Mesothelial cell of epicardium (in vitro differentiated cells): ENCODE results near the gene SBF2. TPM values are rescaled to one million over a fixed set of nuclear protein-coding genes. Genes with fewer than 3 reads are reported as not detected.

Experiments used
- DNase-seq, 2 experiments: peaks; one replicate each; pipeline ENCODE4 v3.0.0; 2021; ENCODE audit warnings: low spot score in 2 of 2; ENCODE audit not compliant: unreplicated experiment in 2 of 2
- H3K27ac Mint-ChIP-seq: 2 replicates; pipeline ENCODE4 v1.8.0; 2021; ENCODE audit warnings: mixed read lengths
- H3K27me3 Mint-ChIP-seq: 2 replicates; pipeline ENCODE4 v1.8.0; 2021; ENCODE audit warnings: low read depth, mixed read lengths
- H3K36me3 Mint-ChIP-seq: 2 replicates; pipeline ENCODE4 v1.8.0; 2021; ENCODE audit warnings: mixed read lengths
- H3K4me1 Mint-ChIP-seq: 2 replicates; pipeline ENCODE4 v1.8.0; 2021; ENCODE audit warnings: mixed read lengths
- H3K4me3 Mint-ChIP-seq: 2 replicates; pipeline ENCODE4 v1.8.0; 2021; ENCODE audit warnings: mild to moderate bottlenecking, moderate library complexity, mixed read lengths
- H3K9me3 Mint-ChIP-seq: 2 replicates; pipeline ENCODE4 v1.8.0; 2021; ENCODE audit warnings: mixed read lengths
- total RNA-seq: library from RNA; stranded (reverse); gene quantifications from 3 replicates; pipeline ENCODE4 v1.2.1, GENCODE V29; 2021
- TF ChIP-seq, protein P1 (sequence below): fragments of 200-600 bp; sonication (generic); IDR thresholded peaks from one replicate; pipeline ENCODE4 v1.5.0; 2021; ENCODE audit warnings: antibody characterized with exemption; ENCODE audit not compliant: unreplicated experiment

SBF2 gene
- total RNA-seq, 1 donor from 2014 or later = 58.4 TPM

DNA sequence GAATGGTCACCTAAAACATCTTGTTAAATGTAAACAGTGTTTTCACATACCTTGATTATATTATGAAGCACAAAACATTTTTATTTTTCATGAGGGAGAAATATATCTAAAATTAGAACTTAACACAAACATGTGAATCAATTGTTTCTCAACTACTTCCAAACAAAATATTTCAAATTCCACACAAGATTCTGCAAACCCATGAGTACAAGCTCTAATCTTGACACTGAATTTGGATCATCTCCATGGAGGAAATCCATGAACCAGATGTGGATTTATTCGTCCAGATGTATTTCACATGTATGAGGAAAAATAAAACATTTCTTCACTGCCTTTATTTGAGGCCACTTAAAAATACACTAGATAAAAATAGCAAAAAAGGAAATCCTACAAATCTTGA lies 184.2 kb downstream of the SBF2 start:
- H3K9me3 Mint-ChIP-seq = no peaks in the 10 kb centered on the region
- DNase-seq = no peak
- H3K4me1 Mint-ChIP-seq = peaks cover 17% of the 10 kb centered on the region
- no peak overlapping the region for H3K4me3 Mint-ChIP-seq
- H3K27ac Mint-ChIP-seq = peak overlapping the region; percentile 90
- H3K36me3 Mint-ChIP-seq = peaks cover 4% of the 10 kb centered on the region
- TF ChIP-seq, protein P1, sequence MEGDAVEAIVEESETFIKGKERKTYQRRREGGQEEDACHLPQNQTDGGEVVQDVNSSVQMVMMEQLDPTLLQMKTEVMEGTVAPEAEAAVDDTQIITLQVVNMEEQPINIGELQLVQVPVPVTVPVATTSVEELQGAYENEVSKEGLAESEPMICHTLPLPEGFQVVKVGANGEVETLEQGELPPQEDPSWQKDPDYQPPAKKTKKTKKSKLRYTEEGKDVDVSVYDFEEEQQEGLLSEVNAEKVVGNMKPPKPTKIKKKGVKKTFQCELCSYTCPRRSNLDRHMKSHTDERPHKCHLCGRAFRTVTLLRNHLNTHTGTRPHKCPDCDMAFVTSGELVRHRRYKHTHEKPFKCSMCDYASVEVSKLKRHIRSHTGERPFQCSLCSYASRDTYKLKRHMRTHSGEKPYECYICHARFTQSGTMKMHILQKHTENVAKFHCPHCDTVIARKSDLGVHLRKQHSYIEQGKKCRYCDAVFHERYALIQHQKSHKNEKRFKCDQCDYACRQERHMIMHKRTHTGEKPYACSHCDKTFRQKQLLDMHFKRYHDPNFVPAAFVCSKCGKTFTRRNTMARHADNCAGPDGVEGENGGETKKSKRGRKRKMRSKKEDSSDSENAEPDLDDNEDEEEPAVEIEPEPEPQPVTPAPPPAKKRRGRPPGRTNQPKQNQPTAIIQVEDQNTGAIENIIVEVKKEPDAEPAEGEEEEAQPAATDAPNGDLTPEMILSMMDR = no peak
- no peaks in the 10 kb centered on the region for H3K27me3 Mint-ChIP-seq

DNA sequence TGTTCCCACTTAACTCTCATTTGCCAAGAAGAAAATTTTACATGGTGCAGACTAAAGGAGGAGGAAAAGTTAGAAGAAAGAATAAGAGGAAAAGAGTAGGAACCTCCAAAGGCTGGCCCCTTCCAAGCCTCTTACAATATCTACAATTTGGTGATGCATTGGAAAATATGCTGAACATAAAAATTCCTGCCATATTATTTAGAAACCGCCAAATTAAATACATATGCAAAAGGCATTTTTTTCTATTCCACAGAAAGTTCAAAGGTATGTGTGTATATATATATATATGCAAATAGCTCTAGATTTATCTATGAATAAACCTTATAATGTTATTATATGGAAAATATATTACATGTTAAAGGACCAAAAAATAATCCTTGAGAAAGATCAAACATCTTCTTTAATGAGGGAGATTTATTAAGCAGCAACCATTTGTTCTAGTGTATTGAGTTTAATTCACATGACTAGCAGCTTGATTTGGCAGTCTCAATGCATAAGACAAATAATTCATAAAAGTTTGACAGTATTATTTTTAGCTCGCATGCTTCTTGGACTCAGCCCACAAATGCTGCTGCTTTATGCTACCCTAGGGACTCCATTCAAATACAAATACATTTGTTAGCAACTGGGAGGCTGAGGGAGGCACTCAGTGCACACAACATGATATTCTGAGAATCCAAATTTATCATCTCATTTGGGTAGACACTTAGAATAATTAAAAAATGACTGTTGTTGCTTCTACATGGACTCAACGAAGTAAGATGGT lies 184.9 kb downstream of the SBF2 start:
- Mint-ChIP-seq H3K9me3 (no peaks in the 10 kb centered on the region), H3K4me3 (no peak overlapping the region), H3K4me1 (peaks cover 17% of the 10 kb centered on the region), H3K36me3 (peaks cover 4% of the 10 kb centered on the region), H3K27ac (peak overlapping the region; percentile 90), H3K27me3 (no peaks in the 10 kb centered on the region)
- DNase-seq = no peak
- TF ChIP-seq, protein P1 = no peak

DNA sequence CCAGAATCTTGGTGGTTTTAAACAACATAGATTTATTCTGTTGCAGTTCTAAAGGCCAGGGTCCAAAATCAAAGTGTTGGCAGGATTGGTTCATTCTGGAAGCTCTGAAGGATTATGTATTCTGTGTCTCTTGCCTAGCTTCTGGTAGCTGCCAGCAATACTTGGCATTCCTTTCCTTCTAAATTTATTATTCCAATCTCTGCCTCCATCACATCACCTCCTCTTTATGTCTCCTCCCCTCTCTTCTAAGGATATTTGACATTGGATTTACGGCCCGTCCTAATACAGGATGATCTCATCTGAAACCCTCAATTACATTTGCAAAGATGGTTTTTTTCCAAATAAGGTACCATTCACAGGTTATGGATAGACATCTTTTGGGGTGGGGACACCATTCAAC lies 186.5 kb downstream of the SBF2 start:
- Mint-ChIP-seq H3K9me3 (no peaks in the 10 kb centered on the region), H3K36me3 (peaks cover 3% of the 10 kb centered on the region), H3K27me3 (no peaks in the 10 kb centered on the region), H3K27ac (no peak overlapping the region), H3K4me1 (peaks cover 17% of the 10 kb centered on the region), H3K4me3 (no peak overlapping the region)
- no peak for DNase-seq
- TF ChIP-seq, protein P1 = no peak

DNA sequence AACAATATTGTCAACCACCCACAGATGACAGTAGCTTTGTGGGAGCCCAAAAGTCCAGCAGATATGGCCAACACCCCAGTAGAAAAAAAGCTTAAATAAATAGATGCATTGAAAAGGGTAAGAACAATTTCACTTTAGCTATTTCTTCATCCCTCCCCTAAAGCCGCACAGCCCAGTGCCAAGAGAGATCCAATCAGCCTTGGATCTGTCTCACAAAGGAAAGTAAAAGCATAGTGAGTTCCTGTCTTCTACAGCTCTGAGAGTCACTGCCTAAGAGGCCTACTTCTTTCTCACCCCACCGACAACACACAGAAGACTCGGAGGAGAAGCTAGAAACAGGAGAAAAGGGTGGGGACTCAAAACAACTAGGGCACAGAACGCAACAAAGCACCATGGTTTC lies 196.4 kb downstream of the SBF2 start:
- H3K36me3 Mint-ChIP-seq = peaks cover 32% of the 10 kb centered on the region
- DNase-seq = no peak
- TF ChIP-seq, protein P1 = no peak
- peaks cover 4% of the 10 kb centered on the region for H3K4me1 Mint-ChIP-seq
- no peak overlapping the region for H3K4me3 Mint-ChIP-seq
- H3K27me3 Mint-ChIP-seq = no peaks in the 10 kb centered on the region
- peaks cover 32% of the 10 kb centered on the region for H3K9me3 Mint-ChIP-seq
- H3K27ac Mint-ChIP-seq = no peak overlapping the region

DNA sequence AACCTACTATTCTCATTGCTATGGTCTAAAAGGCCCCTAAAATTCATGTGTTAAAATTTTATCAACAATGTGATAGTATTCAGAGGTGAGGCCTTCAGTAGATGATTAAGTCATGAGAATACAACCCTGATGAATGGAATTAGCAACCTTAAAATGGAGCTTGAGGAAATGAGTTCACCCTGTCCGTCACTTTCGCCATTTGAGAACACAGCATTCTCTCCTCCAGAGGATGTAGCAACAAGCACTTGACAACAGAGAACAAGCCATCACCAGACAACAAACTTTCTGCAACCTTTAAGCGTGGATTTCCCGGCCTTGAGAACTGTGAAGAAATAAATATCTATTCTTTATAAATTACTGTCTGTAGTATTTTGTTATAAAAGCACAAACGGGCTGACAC lies 197.0 kb downstream of the SBF2 start:
- Mint-ChIP-seq H3K36me3 (peaks cover 32% of the 10 kb centered on the region), H3K4me1 (peaks cover under 1% of the 10 kb centered on the region), H3K4me3 (no peak overlapping the region), H3K27me3 (no peaks in the 10 kb centered on the region), H3K27ac (no peak overlapping the region), H3K9me3 (peaks cover 32% of the 10 kb centered on the region)
- TF ChIP-seq, protein P1 = no peak
- DNase-seq = no peak
